Activated B cell treated with CpG ODN at 0.5 μM for 24 hours (primary cell): Measurements from ENCODE around the gene ECM2. TPM values are rescaled to one million over a fixed set of nuclear protein-coding genes. Genes with fewer than 3 reads are reported as not detected.

ENCODE experiments used
- ATAC-seq: fragments of 200-7000 bp; cut with Tn5 transposase; one replicate; pipeline ENCODE4 v1.10.0; 2021; ENCODE audit warnings: low read depth, mild to moderate bottlenecking, moderate library complexity
- CTCF ChIA-PET: fragments of 350-600 bp; sonication (Branson Sonifier 250); formaldehyde crosslinking; loops from one replicate; lab custom pipeline; 2021; ENCODE audit warnings: antibody characterized with exemption; lab: Charles Lee
- POLR2A ChIA-PET: fragments of 350-600 bp; sonication (Branson Sonifier 250); formaldehyde crosslinking; loops from one replicate; lab custom pipeline; 2021; ENCODE audit warnings: antibody characterized with exemption; lab: Charles Lee
- DNase-seq: peaks from one replicate; pipeline ENCODE4 v3.0.0; 2022
- H3K27ac Mint-ChIP-seq: one replicate; pipeline ENCODE4 v1.8.0; 2020; ENCODE audit warnings: mixed read lengths
- H3K27me3 Mint-ChIP-seq: one replicate; pipeline ENCODE4 v1.8.0; 2021; ENCODE audit warnings: mixed read lengths
- H3K36me3 Mint-ChIP-seq: one replicate; pipeline ENCODE4 v1.8.0; 2021; ENCODE audit warnings: low read depth, mixed read lengths
- H3K4me1 Mint-ChIP-seq: one replicate; pipeline ENCODE4 v1.8.0; 2021; ENCODE audit warnings: mixed read lengths
- H3K4me3 Mint-ChIP-seq: one replicate; pipeline ENCODE4 v1.8.0; 2020; ENCODE audit warnings: mild to moderate bottlenecking, mixed read lengths
- H3K9me3 Mint-ChIP-seq: one replicate; pipeline ENCODE4 v1.8.0; 2020; ENCODE audit warnings: mixed read lengths
- CTCF ChIP-seq: fragments of 200-600 bp; IDR thresholded peaks from one replicate; pipeline ENCODE4 v1.8.0; 2022; ENCODE audit warnings: antibody characterized with exemption, mild to moderate bottlenecking
- intact Hi-C: fragments of 100-400 bp; cut with micrococcal nuclease; formaldehyde crosslinking; loops from one replicate; pipeline ENCODE4 v1.15.1; 2024
- total RNA-seq: library from RNA; stranded (reverse); gene quantifications from 2 replicates; pipeline ENCODE4 v1.2.3, GENCODE V29; 2022

Gene ECM2
- total RNA-seq, 1 donor from 2014 or later = not detected

GRCh38 chr9:92479346-92479745, 56.4 kb downstream of the ECM2 start:
- no peaks in the 10 kb centered on the region for H3K9me3 Mint-ChIP-seq
- intact Hi-C loops = no loop called here
- H3K36me3 Mint-ChIP-seq = no peaks in the 10 kb centered on the region
- POLR2A ChIA-PET = no interaction called here
- no peak overlapping the region for H3K27ac Mint-ChIP-seq
- ATAC-seq (no peak), DNase-seq (no peak)
- TF ChIP-seq CTCF = no peak
- H3K4me3 Mint-ChIP-seq = no peak overlapping the region
- CTCF ChIA-PET = no interaction called here
- peaks cover 2% of the 10 kb centered on the region for H3K4me1 Mint-ChIP-seq
- H3K27me3 Mint-ChIP-seq = no peaks in the 10 kb centered on the region

DNA sequence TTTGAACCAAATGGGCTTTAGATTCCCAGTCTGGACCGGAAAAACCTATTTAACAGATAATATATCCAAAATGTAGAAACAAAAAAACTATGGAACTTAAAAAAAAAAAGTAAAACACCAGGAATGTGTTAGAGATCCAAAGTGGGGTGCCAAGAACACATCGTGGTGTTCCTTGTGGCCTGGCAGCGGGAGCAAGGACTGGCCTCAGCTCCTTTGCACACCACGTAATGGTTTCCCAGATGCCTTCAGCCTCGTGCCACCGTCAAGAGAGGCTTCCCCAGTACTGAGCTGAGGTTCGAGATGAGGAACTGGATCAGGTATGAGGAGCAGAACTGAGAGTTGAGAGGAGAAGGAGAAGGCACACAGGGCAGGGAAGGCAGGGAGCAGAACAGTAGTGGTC, 57.0 kb downstream of the ECM2 start:
- H3K27me3 Mint-ChIP-seq = no peaks in the 10 kb centered on the region
- DNase-seq (no peak), ATAC-seq (no peak)
- H3K9me3 Mint-ChIP-seq = no peaks in the 10 kb centered on the region
- intact Hi-C loops = no loop called here
- H3K4me1 Mint-ChIP-seq = peaks cover 2% of the 10 kb centered on the region
- ChIA-PET CTCF (no interaction called here), POLR2A (no interaction called here)
- no peak overlapping the region for H3K4me3 Mint-ChIP-seq
- H3K27ac Mint-ChIP-seq = no peak overlapping the region
- H3K36me3 Mint-ChIP-seq = no peaks in the 10 kb centered on the region
- TF ChIP-seq CTCF = no peak

DNA sequence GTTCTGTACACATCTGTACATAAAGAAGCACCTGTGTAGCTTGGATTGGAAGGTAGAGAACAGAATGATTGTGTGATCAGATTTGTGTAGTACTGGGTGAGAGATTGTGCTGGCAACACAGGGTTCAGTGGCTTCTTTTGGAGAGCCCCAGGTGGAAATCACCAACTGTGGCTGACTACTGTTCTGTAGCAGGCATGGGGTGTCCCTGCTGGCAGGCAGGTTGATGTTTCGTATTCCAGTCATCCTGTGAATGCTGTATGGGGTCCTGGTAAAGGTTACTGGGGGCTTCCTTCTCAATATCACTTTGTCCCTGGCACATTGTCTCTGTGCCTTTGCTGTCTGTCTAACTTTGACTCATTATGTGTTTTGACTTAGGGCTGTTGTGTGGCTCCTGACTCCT, 58.8 kb downstream of the ECM2 start:
- ChIA-PET CTCF (no interaction called here), POLR2A (no interaction called here)
- no peaks in the 10 kb centered on the region for H3K36me3 Mint-ChIP-seq
- ATAC-seq = no peak
- peaks cover 2% of the 10 kb centered on the region for H3K4me1 Mint-ChIP-seq
- TF ChIP-seq CTCF = no peak
- no peak for DNase-seq
- H3K4me3 Mint-ChIP-seq = no peak overlapping the region
- no peaks in the 10 kb centered on the region for H3K9me3 Mint-ChIP-seq
- no peaks in the 10 kb centered on the region for H3K27me3 Mint-ChIP-seq
- intact Hi-C loops = no loop called here
- no peak overlapping the region for H3K27ac Mint-ChIP-seq

GRCh38 chr9:92474587-92474986, 61.2 kb downstream of the ECM2 start:
- POLR2A ChIA-PET = no interaction called here
- Mint-ChIP-seq H3K27ac (no peak overlapping the region), H3K4me3 (no peak overlapping the region), H3K27me3 (no peaks in the 10 kb centered on the region), H3K9me3 (no peaks in the 10 kb centered on the region), H3K36me3 (no peaks in the 10 kb centered on the region), H3K4me1 (no peaks in the 10 kb centered on the region)
- DNase-seq (no peak), ATAC-seq (no peak)
- CTCF ChIA-PET = no interaction called here
- intact Hi-C loops = no loop called here
- TF ChIP-seq CTCF = no peak

DNA sequence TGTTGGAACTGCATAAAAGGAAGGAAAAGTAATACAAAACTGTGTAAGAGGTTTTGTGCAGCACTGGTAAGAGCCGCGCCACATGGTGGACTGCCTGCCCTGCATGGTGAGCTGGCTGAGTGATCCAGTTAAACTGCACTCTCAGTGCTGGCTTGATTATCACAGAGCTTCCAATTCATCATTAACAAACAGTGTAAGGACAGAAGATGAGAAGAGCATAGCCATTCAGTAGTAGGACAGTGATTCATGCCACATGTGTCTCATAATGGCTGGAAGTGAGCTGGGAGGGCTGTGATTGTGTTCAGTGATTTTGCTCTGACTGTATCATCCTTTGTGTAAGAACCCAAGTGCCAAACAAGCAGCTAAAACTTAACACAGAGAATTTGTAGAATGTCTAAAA, 67.6 kb downstream of the ECM2 start:
- no peaks in the 10 kb centered on the region for H3K4me1 Mint-ChIP-seq
- no peaks in the 10 kb centered on the region for H3K36me3 Mint-ChIP-seq
- ChIA-PET CTCF (no interaction called here), POLR2A (no interaction called here)
- H3K27me3 Mint-ChIP-seq = no peaks in the 10 kb centered on the region
- no peak overlapping the region for H3K27ac Mint-ChIP-seq
- H3K4me3 Mint-ChIP-seq = no peak overlapping the region
- intact Hi-C loops = no loop called here
- ATAC-seq (no peak), DNase-seq (no peak)
- no peak for TF ChIP-seq CTCF
- no peaks in the 10 kb centered on the region for H3K9me3 Mint-ChIP-seq
